Naive thymus-derived CD8-positive, alpha-beta T cell (primary cell): Measurements from ENCODE around the gene CYTH1. TPM values are rescaled to one million over a fixed set of nuclear protein-coding genes. Genes with fewer than 3 reads are reported as not detected.

ENCODE experiments used
- ATAC-seq, 2 donors: fragments of 150-1000 bp; cut with Tn5 transposase in 1 of 2; sonication (Bioruptor Pico), chemical (Tn5 transposase) in 1 of 2; 1 replicate in 1 of 2; 2 replicates in 1 of 2; pipeline ENCODE4 v1.10.0; 2021; ENCODE audit warnings: mild to moderate bottlenecking in 2 of 2, moderate library complexity in 2 of 2
- POLR2A ChIA-PET: fragments of 350-600 bp; sonication (Branson Sonifier 250); formaldehyde crosslinking; loops from one replicate; lab custom pipeline; 2021; ENCODE audit warnings: antibody characterized with exemption; lab: Charles Lee
- DNase-seq, 10 donors: peaks; one replicate each; pipeline versions ENCODE4 v3.0.0 to v3.0.0-alpha.2; 2020 to 2022
- H3K27ac Mint-ChIP-seq, 10 donors: one replicate each; pipeline ENCODE4 v1.8.0; 2020 to 2022; ENCODE audit warnings: mild to moderate bottlenecking in 10 of 10, mixed read lengths in 10 of 10, moderate library complexity in 4 of 10, inconsistent platforms in 1 of 10
- H3K27me3 Mint-ChIP-seq, 5 donors: one replicate each; pipeline ENCODE4 v1.8.0; 2021 to 2022; ENCODE audit warnings: mixed read lengths in 5 of 5
- H3K36me3 Mint-ChIP-seq, 3 donors: one replicate each; pipeline ENCODE4 v1.8.0; 2020 to 2022; ENCODE audit warnings: mixed read lengths in 3 of 3, mild to moderate bottlenecking in 2 of 3, inconsistent platforms in 1 of 3
- H3K4me1 Mint-ChIP-seq, 4 donors: one replicate each; pipeline ENCODE4 v1.8.0; 2021 to 2022; ENCODE audit warnings: mixed read lengths in 4 of 4
- H3K4me3 Mint-ChIP-seq, 10 donors: one replicate each; pipeline ENCODE4 v1.8.0; 2020 to 2022; ENCODE audit warnings: mild to moderate bottlenecking in 10 of 10, mixed read lengths in 10 of 10, moderate library complexity in 6 of 10, inconsistent platforms in 1 of 10
- H3K9me3 Mint-ChIP-seq, 9 donors: one replicate each; pipeline ENCODE4 v1.8.0; 2020 to 2022; ENCODE audit warnings: mixed read lengths in 9 of 9, mild to moderate bottlenecking in 3 of 9, inconsistent platforms in 1 of 9, moderate library complexity in 1 of 9
- polyA plus RNA-seq, 3 donors: library from polyadenylated mRNA; unstranded; fragments of 300-500 nt; fragmentation: Illumina TruSeq; gene quantifications; one replicate each; pipeline ENCODE4 v1.2.3, GENCODE V29; 2021
- total RNA-seq, 8 experiments: library from RNA in 2 of 8; stranded (reverse) in 2 of 8; gene quantifications; one replicate each; pipeline ENCODE4 v1.2.3 and lab custom pipeline; 2021 to 2026

CYTH1 gene
- total and polyA plus RNA-seq, 5 experiments from 2014 or later, result 220 to 423 (median 320) TPM

DNA sequence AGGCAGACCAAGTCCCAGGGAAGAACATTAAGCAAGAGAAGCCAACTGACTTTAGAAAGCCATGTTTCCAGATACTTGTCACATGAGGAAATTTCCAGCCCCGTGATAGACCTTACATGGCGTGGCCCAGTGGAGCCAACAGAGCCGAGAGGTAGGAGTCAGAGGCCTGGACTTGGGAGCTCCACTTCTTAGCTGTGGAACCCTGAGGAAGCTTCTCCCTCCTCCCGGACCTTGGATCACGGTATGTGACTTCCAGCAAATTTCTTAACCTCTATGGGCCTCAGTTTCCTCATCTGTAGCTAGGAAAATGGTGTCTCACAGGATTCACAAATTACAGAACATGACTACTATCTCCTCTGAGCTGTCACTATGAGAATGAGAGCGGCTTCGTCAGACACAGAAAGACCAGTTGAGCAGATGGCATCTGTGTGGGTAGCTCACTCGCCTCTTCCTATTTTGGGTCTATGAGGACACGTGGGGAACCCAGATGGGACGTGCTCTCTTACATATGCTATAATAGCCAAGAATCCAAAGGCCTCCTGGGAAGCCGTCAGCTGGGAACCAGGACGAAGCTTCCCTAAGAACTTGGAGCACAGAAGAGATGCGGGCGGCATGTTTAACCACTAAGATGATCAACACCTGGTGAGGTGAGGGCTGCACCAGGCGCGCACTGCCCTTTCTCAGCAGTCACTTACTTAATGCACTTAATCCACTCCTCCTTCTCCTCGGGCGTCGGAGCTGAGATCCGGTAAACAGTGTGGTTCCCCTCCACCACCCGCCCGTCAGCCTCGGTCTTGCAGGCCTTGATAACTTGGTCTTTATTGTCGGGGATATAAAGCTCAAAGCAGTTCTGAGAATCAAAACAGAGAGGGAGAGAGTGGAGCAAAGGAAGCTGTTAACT is 102.3 kb downstream of the CYTH1 start:
- no peak for DNase-seq
- Mint-ChIP-seq H3K36me3 (peaks cover 0 to 96% (median 17%) of the 10 kb centered on the region in 3 donors), H3K27ac (peak overlapping the region in 5 of 10 donors; percentile 29 to 82 (median 39)), H3K4me3 (peak overlapping the region in 1 of 10 donors; percentile 45), H3K27me3 (no peaks in the 10 kb centered on the region), H3K4me1 (peaks cover 3 to 13% (median 11%) of the 10 kb centered on the region in 4 donors), H3K9me3 (no peaks in the 10 kb centered on the region)
- ATAC-seq, result no peak
- POLR2A ChIA-PET, result interaction anchor here (0.6 to 1.0 kb wide), 2 partner anchors 10 to 12 kb away, joined by 3 to 4 read pairs; no protein-coding TSS in a partner anchor

DNA sequence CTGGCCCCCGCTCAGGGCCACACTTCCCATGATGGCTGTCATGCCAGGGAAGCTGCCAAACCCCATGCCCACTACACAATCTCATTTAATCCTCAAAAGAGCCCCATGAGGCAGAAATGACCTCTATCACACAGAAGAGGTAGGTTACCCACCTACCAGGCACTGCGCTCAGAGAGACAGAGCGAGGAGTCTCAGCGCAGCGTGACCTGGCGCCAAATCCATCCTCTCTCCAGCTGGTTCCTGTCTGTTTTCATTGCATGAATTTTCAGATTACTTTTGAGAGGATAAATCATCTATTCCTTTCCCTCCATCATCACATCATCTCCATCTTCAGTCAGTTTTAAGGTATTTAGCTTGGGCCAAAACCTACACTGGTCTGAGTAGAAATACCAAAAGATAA is 103.4 kb downstream of the CYTH1 start:
- no peak for DNase-seq
- Mint-ChIP-seq H3K4me1 (peaks cover 0 to 13% (median 10%) of the 10 kb centered on the region in 4 donors), H3K36me3 (peaks cover 0 to 94% (median 22%) of the 10 kb centered on the region in 3 donors), H3K4me3 (peak overlapping the region in 1 of 10 donors; percentile 42), H3K27ac (peak overlapping the region in 4 of 10 donors; percentile 34 to 66 (median 50)), H3K9me3 (no peaks in the 10 kb centered on the region), H3K27me3 (no peaks in the 10 kb centered on the region)
- POLR2A ChIA-PET, result interaction anchor here (0.8 kb wide), 1 partner anchor 182 kb away, joined by 3 read pairs; no protein-coding TSS in a partner anchor
- no peak for ATAC-seq

DNA sequence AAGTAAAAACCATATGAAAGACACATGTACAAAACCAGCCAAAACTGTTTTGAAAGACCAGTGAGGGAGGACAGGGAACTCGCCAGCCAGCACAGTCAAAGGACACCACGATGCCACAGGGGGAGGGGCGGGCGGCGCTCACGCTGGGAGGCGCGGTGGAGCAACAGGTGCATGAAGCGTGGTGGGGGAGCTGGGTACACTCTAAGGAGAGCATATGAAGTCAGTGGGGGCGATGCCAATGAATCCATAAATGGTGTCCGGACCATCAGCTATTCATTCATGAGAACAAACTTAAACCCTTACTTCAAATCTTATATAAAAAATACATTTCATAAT is 103.9 kb downstream of the CYTH1 start:
- no peaks in the 10 kb centered on the region for H3K9me3 Mint-ChIP-seq
- peak overlapping the region in 5 of 10 donors; percentile 25 to 62 (median 40) for H3K27ac Mint-ChIP-seq
- DNase-seq (no peak), ATAC-seq (no peak)
- peaks cover 0 to 12% (median 11%) of the 10 kb centered on the region in 4 donors for H3K4me1 Mint-ChIP-seq
- H3K4me3 Mint-ChIP-seq, result peak overlapping the region in 1 of 10 donors; percentile 64
- peaks cover 0 to 94% (median 23%) of the 10 kb centered on the region in 3 donors for H3K36me3 Mint-ChIP-seq
- POLR2A ChIA-PET, result no interaction called here
- no peaks in the 10 kb centered on the region for H3K27me3 Mint-ChIP-seq

GRCh38 chr17:78677303-78678221 is 104.5 kb downstream of the CYTH1 start:
- ATAC-seq (no peak), DNase-seq (no peak)
- no peaks in the 10 kb centered on the region for H3K27me3 Mint-ChIP-seq
- peak overlapping the region in 4 of 10 donors; percentile 38 to 62 (median 42) for H3K27ac Mint-ChIP-seq
- peaks cover 0 to 94% (median 23%) of the 10 kb centered on the region in 3 donors for H3K36me3 Mint-ChIP-seq
- H3K4me3 Mint-ChIP-seq, result no peak overlapping the region
- POLR2A ChIA-PET, result no interaction called here
- H3K9me3 Mint-ChIP-seq, result no peaks in the 10 kb centered on the region
- H3K4me1 Mint-ChIP-seq, result peaks cover 0 to 17% (median 12%) of the 10 kb centered on the region in 4 donors

- Mint-ChIP-seq H3K27me3 (no peaks in the 10 kb centered on the region), H3K4me3 (no peak overlapping the region), H3K27ac (peak overlapping the region in 3 of 10 donors; percentile 18 to 34 (median 27)), H3K36me3 (peaks cover 0 to 93% (median 23%) of the 10 kb centered on the region in 3 donors), H3K4me1 (peaks cover 0 to 16% (median 7%) of the 10 kb centered on the region in 4 donors), H3K9me3 (no peaks in the 10 kb centered on the region)
- DNase-seq (no peak), ATAC-seq (no peak)
- POLR2A ChIA-PET, result interaction anchor here (0.6 kb wide), 1 partner anchor 62 kb away, joined by 4 read pairs; no protein-coding TSS in a partner anchor
These were observed 105.4 kb downstream of the CYTH1 start for GRCh38 chr17:78676412-78677302.

DNA sequence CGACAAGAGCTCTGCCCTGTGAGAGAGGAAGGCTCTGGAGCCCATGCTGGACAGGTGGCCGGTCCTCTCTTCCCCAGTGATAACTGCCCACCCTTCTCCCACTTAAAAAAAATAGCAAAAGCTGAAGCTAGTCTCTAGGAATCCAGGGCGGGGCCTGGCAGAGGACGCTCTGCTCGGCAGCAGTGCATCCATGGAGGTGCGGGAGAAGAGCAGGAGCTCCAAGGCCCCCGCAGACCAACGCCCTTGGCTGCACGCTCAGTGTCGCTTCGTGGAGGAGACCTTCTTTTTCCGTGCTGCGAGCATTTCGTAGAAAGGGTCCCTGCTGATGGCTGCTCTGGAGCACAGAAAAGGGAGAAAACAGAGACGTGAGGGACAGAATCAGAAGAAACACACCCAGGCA is 106.2 kb downstream of the CYTH1 start:
- peaks cover 0 to 88% (median 23%) of the 10 kb centered on the region in 3 donors for H3K36me3 Mint-ChIP-seq
- DNase-seq (no peak), ATAC-seq (no peak)
- peaks cover 0 to 15% (median 9%) of the 10 kb centered on the region in 4 donors for H3K4me1 Mint-ChIP-seq
- peak overlapping the region in 3 of 10 donors; percentile 18 to 72 (median 56) for H3K27ac Mint-ChIP-seq
- no peaks in the 10 kb centered on the region for H3K9me3 Mint-ChIP-seq
- peak overlapping the region in 1 of 10 donors; percentile 41 for H3K4me3 Mint-ChIP-seq
- no peaks in the 10 kb centered on the region for H3K27me3 Mint-ChIP-seq
- POLR2A ChIA-PET, result interaction anchor here (0.6 to 2.1 kb wide), 2 partner anchors 11 to 61 kb away, joined by 4 to 5 read pairs; no protein-coding TSS in a partner anchor

GRCh38 chr17:78675316-78675616 is 106.8 kb downstream of the CYTH1 start:
- POLR2A ChIA-PET, result interaction anchor here (2.1 kb wide), 1 partner anchor 10 kb away, joined by 5 read pairs; no protein-coding TSS in a partner anchor
- Mint-ChIP-seq H3K27me3 (no peaks in the 10 kb centered on the region), H3K4me1 (peaks cover 0 to 20% (median 13%) of the 10 kb centered on the region in 4 donors), H3K4me3 (peak overlapping the region in 1 of 10 donors; percentile 12), H3K27ac (peak overlapping the region in 1 of 10 donors; percentile 72), H3K36me3 (peaks cover 0 to 85% (median 20%) of the 10 kb centered on the region in 3 donors), H3K9me3 (no peaks in the 10 kb centered on the region)
- DNase-seq, result no peak
- no peak for ATAC-seq

DNA sequence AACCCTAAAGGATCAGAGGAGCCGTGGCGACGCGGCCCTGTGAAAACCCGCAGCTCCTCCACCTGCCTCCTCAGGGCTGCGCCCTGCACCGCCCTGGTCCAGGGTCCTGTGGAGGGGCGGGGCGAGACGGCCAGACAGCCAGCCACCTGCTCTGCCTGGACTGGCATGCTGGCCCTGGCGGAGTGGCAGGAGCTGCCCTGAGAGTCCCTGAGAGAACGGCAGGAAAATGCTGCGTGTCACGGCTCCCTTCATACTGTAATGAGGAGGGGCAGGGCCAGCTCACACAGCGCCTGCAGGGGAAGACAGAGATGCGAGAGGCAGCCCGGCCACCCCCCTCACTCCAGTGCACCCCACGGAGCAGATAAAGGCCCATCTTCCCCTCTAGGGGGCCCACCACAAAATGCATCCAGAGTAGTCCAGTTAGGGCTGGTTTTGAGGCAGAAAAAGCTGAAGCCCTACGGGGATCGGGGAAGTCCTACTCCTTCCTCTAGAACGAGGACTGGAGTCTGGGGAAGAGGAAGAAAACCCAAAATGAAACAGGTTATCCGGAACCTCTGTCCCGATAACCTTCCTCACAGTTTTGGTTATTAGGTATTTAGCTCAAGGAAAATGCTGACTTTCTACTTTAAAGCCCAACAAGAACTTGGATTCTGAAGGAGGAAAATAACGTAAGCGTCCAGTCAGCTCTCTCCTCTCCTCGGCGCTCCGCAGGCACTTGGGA is 107.3 kb downstream of the CYTH1 start:
- Mint-ChIP-seq H3K4me3 (no peak overlapping the region), H3K36me3 (peaks cover 0 to 80% (median 20%) of the 10 kb centered on the region in 3 donors), H3K27me3 (no peaks in the 10 kb centered on the region), H3K4me1 (peaks cover 0 to 22% (median 14%) of the 10 kb centered on the region in 4 donors), H3K27ac (peak overlapping the region in 2 of 10 donors; percentile 1 to 8), H3K9me3 (no peaks in the 10 kb centered on the region)
- POLR2A ChIA-PET, result interaction anchor here (2.1 kb wide), 1 partner anchor 10 kb away, joined by 5 read pairs; no protein-coding TSS in a partner anchor
- ATAC-seq (peak in 1 of 2 donors; percentile 32), DNase-seq (no peak)

DNA sequence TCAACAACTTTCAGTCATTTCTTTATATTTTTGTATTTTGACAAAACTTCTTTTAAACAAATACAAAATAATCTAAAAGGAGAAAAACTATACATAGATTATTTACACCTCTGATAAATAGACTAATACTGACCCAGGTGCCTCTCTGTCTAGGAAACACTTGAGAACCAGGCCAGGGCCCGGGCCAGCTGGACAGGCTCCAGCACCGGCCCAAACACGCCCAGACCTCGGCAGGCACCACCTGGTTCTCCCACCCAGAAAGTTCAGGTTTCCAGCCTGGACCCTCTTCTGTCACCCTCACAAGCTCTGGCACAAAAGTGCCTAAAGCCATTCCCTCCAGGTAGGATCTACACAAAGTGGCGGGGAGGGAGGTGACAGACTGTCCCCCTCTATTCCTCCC is 107.9 kb downstream of the CYTH1 start:
- H3K27me3 Mint-ChIP-seq, result no peaks in the 10 kb centered on the region
- H3K4me1 Mint-ChIP-seq, result peaks cover 0 to 28% (median 15%) of the 10 kb centered on the region in 4 donors
- DNase-seq (no peak), ATAC-seq (no peak)
- H3K9me3 Mint-ChIP-seq, result no peaks in the 10 kb centered on the region
- POLR2A ChIA-PET, result interaction anchor here (0.5 to 2.1 kb wide), 2 partner anchors 9 to 121 kb away, joined by 5 to 6 read pairs; no protein-coding TSS in a partner anchor
- no peak overlapping the region for H3K27ac Mint-ChIP-seq
- peaks cover 0 to 74% (median 20%) of the 10 kb centered on the region in 3 donors for H3K36me3 Mint-ChIP-seq
- H3K4me3 Mint-ChIP-seq, result no peak overlapping the region

DNA sequence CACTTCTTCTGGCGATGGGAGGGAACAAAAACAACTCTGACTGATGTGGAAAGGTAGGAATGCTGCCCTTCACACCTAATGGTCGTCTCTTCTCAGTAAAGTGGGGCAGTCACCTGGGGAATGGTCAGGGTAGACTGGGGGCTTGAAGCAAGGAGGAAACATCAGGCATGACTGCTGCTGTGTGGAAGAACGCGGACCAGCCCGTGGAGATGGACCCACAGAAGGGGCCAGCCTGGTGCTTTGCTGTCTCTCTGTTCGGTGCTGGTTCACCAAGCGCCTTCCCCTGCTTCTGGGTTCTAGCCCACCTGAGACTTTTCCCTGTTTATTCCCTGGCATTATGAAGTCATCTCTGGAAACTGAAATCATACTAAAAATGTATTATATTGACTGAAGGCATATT is 108.7 kb downstream of the CYTH1 start:
- peak overlapping the region in 5 of 10 donors; percentile 15 to 71 (median 27) for H3K27ac Mint-ChIP-seq

More for the DNA sequence above, 108.7 kb downstream of the CYTH1 start:
- DNase-seq, result no peak
- ATAC-seq, result no peak
- POLR2A ChIA-PET, result no interaction called here
- Mint-ChIP-seq H3K4me3 (peak overlapping the region in 3 of 10 donors; percentile 2 to 21 (median 12)), H3K36me3 (peaks cover 0 to 66% (median 18%) of the 10 kb centered on the region in 3 donors), H3K9me3 (no peaks in the 10 kb centered on the region), H3K27me3 (no peaks in the 10 kb centered on the region), H3K4me1 (peaks cover 0 to 32% (median 16%) of the 10 kb centered on the region in 4 donors)
